HEK293T (cell line): ENCODE measurements around the gene KLHL1.

Experiments
- BHLHE40 ChIP-seq: fragments of 450-650 bp; IDR thresholded peaks from 2 replicates; pipeline ENCODE4 v1.6.1; 2016; ENCODE audit warnings: mild to moderate bottlenecking, moderate library complexity, borderline replicate concordance
- FOXK2 ChIP-seq: fragments of 450-650 bp; IDR thresholded peaks from 2 replicates; pipeline ENCODE4 v1.6.1; 2016; ENCODE audit warnings: mild to moderate bottlenecking
- FOXM1 ChIP-seq: fragments of 450-650 bp; IDR thresholded peaks from 2 replicates; pipeline ENCODE4 v1.6.1; 2017; ENCODE audit warnings: mild to moderate bottlenecking, borderline replicate concordance
- HDGF ChIP-seq: fragments of 450-650 bp; IDR thresholded peaks from 2 replicates; pipeline ENCODE4 v1.6.1; 2017; ENCODE audit warnings: antibody characterized with exemption, borderline replicate concordance
- PKNOX1 ChIP-seq: fragments of 450-650 bp; IDR thresholded peaks from 2 replicates; pipeline ENCODE4 v1.6.1; 2016
- SUZ12 ChIP-seq: fragments of 450-650 bp; IDR thresholded peaks from 2 replicates; pipeline ENCODE4 v1.6.1; 2016; ENCODE audit warnings: mild to moderate bottlenecking
- TARDBP ChIP-seq: fragments of 450-650 bp; IDR thresholded peaks from 2 replicates; pipeline ENCODE4 v1.6.1; 2016

GRCh38 chr13:69737129-69737935 is 370.9 kb downstream of the KLHL1 start:
- no peak for TF ChIP-seq FOXM1
- no peak for TF ChIP-seq BHLHE40
- TF ChIP-seq PKNOX1, result no peak
- no peak for TF ChIP-seq FOXK2
- TF ChIP-seq TARDBP, result no peak
- TF ChIP-seq HDGF, result no peak
- no peak for TF ChIP-seq SUZ12
